Measurements from ENCODE around the gene EFS.

- TF ChIP-seq POLR2AphosphoS5 (IDR thresholded peaks at IDR 0.05; ENCODE audit: low read depth, low read length) (no peak), CTCF (IDR thresholded peaks at IDR 0.05) (0 out of 2 replicates have a peak, but pooled peaks have one; percentile 7), SIN3A (IDR thresholded peaks at IDR 0.05; ENCODE audit: borderline replicate concordance, insufficient read depth, low read depth, low read length) (no peak), TCF7L2 (IDR thresholded peaks at IDR 0.05; ENCODE audit: low read depth, low read length) (no peak), REST (IDR thresholded peaks at IDR 0.05; ENCODE audit: insufficient read depth in 1 of 2, low read depth in 2 of 2, low read length in 1 of 2) (no peak)
Measured at GRCh38 chr14:23352506-23353432, 12.2 kb downstream of the EFS start, which contains the start of gene SLC22A17.

Measured in Panc1 (cell line).